SHP77 treated with DMSO at 0.1 percent for 48 hours (cell line): Measurements from ENCODE around the gene INSIG1.

ENCODE experiments used
- DNase-seq: peaks from one replicate; lab custom pipeline; 2025; lab: John Stamatoyannopoulos, UW

The INSIG1 gene

GRCh38 chr7:155303039-155303593, 5.4 kb downstream of the INSIG1 start:
- DNase-seq: no peak

- DNase-seq: no peak
Measured at GRCh38 chr7:155303897-155304296, 6.2 kb downstream of the INSIG1 start.

GRCh38 chr7:155305231-155305904, 7.7 kb downstream of the INSIG1 start:
- DNase-seq: no peak

DNA sequence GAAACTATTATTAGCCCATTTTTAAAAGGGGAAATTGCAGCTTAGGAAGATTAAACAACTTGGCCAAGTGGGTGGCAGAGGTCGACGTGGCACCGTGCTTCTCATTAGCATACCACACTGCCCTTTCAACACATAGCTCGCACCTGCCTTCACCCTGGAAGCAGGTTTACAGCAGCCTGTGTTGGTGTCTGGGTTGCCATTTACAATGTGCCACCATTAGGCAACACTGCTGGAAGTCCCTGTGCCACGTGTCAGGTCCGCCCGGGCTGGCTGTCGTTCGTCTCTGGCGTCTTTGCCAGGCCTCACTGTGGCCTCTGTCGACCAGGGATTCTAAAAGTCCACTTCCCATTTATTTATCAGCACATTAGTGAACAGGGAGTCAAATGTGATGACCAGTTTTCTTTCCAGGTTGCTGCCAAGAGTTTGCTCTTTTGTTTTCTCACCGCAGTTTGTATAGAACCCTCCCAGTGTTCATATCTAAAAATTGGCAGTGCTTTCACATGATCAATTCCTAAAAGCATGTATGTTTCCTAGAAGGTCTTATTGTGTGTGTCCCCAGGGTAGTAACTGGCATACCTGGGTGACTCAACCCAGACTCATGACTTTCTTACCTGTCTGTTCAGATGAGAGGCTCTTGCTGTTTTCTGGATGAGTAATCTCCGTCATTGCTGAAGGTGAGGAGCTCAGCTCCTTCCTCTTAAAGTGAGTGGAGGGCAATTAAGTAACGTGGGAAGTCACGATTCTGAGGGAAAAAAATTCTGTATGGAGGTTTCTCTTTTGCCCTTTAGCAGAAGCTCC, 9.2 kb downstream of the INSIG1 start:
- DNase-seq: no peak

DNA sequence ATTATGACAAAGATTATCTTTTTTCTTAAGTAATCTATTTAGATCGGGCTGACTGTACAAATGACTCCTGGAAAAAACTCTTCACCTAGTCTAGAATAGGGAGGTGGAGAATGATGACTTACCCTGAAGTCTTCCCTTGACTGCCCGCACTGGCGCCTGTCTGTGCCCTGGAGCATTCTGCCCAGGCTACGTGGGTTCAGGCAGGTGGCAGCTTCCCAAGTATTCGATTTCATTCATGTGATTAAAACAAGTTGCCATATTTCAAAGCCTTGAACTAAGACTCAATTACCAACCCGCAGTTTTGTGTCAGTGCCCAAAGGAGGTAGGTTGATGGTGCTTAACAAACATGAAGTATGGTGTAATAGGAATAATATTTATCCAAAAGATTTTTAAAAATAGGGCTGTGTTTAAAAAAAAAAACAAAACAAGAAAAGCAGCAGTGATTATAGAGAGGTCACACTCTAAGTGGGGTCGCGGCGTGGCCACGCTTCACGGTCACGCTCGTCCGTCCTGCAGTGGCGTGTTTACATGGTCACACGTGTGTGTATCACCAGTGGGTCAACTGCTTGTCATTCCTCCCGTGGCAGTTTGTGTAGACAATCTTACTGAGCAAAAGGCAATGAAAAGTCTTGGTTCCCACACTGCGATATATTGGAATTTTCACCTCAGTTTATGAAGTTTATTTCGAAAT, 10.8 kb downstream of the INSIG1 start:
- no peak for DNase-seq

- DNase-seq: no peak
Measured at GRCh38 chr7:155309021-155309338, 11.3 kb downstream of the INSIG1 start.

- DNase-seq: no peak
Measured at GRCh38 chr7:155310425-155311114, 12.9 kb downstream of the INSIG1 start.

DNA sequence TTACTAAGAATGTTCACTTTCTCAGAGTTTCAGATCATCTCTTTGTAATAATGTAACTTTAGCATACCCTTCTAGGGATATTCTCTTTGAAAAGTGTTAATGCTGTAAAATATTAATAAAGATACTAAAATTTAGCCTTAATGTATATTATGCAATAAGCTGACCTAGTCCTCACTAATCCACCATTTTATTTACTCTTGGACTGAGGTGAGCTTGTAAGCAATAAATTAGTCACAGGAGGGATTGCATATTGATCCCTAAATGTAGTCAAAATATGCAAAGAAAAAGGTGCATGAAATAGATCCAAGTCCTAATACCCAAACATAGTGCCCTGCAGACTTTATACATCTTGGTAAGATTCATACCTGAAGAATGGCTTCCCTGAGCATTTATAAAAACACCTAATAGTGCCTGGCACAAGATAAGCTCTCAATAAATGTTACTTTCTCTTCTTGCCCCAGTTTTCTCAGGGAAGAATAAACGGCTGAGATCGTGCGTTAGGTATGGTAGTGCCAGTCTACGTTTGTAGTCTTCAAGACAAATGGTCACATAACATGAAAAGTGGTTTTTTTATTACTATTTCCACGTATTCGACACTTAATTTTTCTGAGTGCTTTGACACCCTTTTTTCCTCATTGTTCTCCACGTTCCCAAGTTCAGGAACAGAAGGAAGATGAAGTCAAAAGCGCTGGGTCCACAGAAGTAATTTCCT, 14.3 kb downstream of the INSIG1 start:
- DNase-seq: no peak

DNA sequence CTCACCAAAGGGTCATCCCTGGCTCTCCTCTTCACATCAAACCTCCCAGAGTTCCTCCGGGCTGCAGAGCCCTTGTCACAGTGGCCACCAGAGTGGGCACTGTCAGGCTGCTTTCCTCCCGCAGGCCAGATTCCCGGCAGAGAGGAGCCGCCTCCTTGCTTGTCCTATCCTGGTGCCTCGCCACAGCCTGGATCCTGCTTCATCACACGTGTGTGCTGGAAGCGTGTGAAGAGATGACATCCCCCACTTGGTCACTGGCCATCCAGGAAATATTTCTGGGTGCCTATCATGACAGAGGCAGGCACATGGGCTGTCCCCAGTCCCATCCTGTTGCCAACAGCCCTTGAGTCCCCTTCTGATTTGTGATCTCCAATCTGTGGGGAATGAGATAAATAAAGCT, 15.0 kb downstream of the INSIG1 start:
- DNase-seq: no peak

GRCh38 chr7:155313096-155313495, 15.4 kb downstream of the INSIG1 start:
- DNase-seq: no peak

GRCh38 chr7:155315977-155316376, 18.3 kb downstream of the INSIG1 start:
- DNase-seq: no peak

- no peak for DNase-seq
Measured at GRCh38 chr7:155316427-155317113, 18.9 kb downstream of the INSIG1 start.

GRCh38 chr7:155317114-155317434, 19.4 kb downstream of the INSIG1 start:
- no peak for DNase-seq

DNA sequence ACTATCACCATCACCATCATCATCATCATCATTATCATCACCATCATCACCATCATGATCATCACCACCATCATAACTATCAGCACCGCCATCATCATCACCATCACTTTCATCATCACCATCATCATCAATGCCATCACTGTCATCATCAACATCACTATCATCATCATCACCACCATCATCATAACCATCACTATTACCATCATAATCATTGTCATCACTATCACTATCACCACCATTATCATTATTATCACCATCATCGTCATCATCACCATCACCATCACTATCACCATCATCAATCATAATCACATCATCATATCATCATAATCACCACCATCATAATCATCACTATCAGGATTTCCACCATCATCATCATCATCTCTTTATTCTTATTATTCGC, 20.6 kb downstream of the INSIG1 start:
- DNase-seq: no peak

GRCh38 chr7:155322530-155322929, 24.9 kb downstream of the INSIG1 start:
- no peak for DNase-seq

GRCh38 chr7:155323001-155323638, 25.4 kb downstream of the INSIG1 start:
- DNase-seq: no peak

- DNase-seq: no peak
Measured at GRCh38 chr7:155324012-155324917, 26.6 kb downstream of the INSIG1 start.

GRCh38 chr7:155324918-155325235, 27.2 kb downstream of the INSIG1 start:
- no peak for DNase-seq

DNA sequence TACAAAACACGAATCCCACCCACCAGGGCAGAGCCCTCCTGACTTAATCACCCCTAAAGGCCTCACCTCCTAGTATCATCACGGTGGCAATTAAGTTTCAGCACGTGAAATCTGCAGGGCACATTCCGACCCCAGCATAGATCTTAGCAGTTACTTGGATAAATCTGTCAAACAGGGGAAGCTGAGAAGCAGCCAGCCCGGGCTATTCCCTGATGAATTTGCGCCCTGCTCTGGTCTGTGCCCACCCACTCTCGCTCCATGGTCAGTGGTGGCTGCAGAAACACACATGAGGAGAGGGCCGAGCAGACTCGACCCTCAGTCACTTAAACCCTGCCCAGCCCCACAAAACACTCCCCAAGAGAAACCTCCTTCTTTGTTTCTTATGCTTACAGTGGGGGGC, 28.7 kb downstream of the INSIG1 start:
- no peak for DNase-seq
